ENCODE results near the gene RERE.
A peak's percentile ranks its signal among the peaks of the same experiment; 100 is the strongest.

Gene RERE

DNA sequence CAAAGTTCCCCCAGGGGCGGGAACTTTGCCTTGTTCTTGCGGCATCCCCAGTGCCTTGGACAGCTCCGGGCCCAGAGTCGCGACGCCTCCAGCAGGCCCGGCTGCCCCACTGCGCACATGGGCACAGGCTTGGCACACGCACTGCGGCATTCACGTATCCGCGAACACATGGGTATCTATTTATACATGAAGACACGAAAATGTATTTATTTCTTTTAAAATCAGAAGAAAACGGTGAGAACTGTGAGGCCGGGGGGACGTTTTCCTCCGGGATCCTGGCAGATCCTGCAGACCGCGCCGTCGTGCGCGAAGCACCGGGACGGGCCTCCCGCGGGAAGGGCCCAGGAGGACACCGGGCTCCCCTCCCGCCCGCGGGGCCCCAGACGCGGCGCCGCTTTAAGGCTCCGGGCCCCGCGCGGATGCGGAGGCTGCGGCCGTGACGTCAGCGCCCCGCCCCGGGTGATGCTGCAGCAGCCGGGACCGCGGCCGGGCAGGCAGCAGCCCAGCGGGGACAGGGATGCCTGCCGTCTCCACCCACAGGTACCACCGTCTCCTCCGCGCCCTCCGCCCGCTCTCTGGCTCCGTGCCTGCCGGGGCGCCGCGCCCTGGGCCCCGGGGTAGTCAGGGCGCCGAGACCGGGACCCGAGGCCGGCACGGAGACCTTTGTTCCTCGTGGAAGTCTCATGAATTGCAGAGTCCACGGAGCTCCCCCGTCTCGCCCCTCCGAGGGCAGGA is 499.6 kb downstream of the RERE start, which contains the start of gene SLC45A1 (continued):
- TF ChIP-seq EGR2 (tag by site-specific recombination; IDR thresholded peaks at IDR 0.05; ENCODE audit: low read depth), result peak; percentile 44; the same call in 1 of the 2 replicates
- TF ChIP-seq ZNF174 (tag by site-specific recombination; IDR thresholded peaks at IDR 0.05), result no peak
- no peak for TF ChIP-seq ZNF423 (tag by site-specific recombination; IDR thresholded peaks at IDR 0.05)
- TF ChIP-seq ZNF830 (tag by site-specific recombination; IDR thresholded peaks at IDR 0.05; ENCODE audit: low read depth), result no peak
- TF ChIP-seq, protein P1, sequence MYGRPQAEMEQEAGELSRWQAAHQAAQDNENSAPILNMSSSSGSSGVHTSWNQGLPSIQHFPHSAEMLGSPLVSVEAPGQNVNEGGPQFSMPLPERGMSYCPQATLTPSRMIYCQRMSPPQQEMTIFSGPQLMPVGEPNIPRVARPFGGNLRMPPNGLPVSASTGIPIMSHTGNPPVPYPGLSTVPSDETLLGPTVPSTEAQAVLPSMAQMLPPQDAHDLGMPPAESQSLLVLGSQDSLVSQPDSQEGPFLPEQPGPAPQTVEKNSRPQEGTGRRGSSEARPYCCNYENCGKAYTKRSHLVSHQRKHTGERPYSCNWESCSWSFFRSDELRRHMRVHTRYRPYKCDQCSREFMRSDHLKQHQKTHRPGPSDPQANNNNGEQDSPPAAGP (tag by site-specific recombination; IDR thresholded peaks at IDR 0.05), result no peak
- TF ChIP-seq ZNF37A (tag by site-specific recombination; IDR thresholded peaks at IDR 0.05), result no peak
- TF ChIP-seq, protein P2, sequence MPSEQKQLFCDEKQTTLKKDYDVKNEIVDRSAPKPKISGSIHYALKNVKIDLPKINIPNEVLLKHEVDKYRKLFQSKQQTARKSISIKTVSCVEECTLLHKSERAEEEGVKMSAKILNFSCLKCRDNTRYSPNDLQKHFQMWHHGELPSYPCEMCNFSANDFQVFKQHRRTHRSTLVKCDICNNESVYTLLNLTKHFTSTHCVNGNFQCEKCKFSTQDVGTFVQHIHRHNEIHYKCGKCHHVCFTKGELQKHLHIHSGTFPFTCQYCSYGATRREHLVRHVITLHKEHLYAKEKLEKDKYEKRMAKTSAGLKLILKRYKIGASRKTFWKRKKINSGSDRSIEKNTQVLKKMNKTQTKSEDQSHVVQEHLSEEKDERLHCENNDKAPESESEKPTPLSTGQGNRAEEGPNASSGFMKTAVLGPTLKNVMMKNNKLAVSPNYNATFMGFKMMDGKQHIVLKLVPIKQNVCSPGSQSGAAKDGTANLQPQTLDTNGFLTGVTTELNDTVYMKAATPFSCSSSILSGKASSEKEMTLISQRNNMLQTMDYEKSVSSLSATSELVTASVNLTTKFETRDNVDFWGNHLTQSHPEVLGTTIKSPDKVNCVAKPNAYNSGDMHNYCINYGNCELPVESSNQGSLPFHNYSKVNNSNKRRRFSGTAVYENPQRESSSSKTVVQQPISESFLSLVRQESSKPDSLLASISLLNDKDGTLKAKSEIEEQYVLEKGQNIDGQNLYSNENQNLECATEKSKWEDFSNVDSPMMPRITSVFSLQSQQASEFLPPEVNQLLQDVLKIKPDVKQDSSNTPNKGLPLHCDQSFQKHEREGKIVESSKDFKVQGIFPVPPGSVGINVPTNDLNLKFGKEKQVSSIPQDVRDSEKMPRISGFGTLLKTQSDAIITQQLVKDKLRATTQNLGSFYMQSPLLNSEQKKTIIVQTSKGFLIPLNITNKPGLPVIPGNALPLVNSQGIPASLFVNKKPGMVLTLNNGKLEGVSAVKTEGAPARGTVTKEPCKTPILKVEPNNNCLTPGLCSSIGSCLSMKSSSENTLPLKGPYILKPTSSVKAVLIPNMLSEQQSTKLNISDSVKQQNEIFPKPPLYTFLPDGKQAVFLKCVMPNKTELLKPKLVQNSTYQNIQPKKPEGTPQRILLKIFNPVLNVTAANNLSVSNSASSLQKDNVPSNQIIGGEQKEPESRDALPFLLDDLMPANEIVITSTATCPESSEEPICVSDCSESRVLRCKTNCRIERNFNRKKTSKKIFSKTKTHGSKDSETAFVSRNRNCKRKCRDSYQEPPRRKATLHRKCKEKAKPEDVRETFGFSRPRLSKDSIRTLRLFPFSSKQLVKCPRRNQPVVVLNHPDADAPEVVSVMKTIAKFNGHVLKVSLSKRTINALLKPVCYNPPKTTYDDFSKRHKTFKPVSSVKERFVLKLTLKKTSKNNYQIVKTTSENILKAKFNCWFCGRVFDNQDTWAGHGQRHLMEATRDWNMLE (tag by site-specific recombination; conservative IDR thresholded peaks at IDR 0.05; ENCODE audit: low read depth), result no peak
- no peak for TF ChIP-seq ZNF350 (tag by site-specific recombination; IDR thresholded peaks at IDR 0.05)
- TF ChIP-seq ZNF354C (tag by site-specific recombination; IDR thresholded peaks at IDR 0.05; ENCODE audit: borderline replicate concordance, low read depth), result no peak
- no peak for TF ChIP-seq ZNF214 (tag by site-specific recombination; IDR thresholded peaks at IDR 0.05; ENCODE audit: borderline replicate concordance)
- TF ChIP-seq OVOL3 (tag by site-specific recombination; IDR thresholded peaks at IDR 0.05), result no peak
- peak; percentile 91 for TF ChIP-seq ZSCAN30 (tag by site-specific recombination; IDR thresholded peaks at IDR 0.05)
- TF ChIP-seq, protein P3, sequence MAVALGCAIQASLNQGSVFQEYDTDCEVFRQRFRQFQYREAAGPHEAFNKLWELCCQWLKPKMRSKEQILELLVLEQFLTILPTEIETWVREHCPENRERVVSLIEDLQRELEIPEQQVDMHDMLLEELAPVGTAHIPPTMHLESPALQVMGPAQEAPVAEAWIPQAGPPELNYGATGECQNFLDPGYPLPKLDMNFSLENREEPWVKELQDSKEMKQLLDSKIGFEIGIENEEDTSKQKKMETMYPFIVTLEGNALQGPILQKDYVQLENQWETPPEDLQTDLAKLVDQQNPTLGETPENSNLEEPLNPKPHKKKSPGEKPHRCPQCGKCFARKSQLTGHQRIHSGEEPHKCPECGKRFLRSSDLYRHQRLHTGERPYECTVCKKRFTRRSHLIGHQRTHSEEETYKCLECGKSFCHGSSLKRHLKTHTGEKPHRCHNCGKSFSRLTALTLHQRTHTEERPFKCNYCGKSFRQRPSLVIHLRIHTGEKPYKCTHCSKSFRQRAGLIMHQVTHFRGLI (tag by site-specific recombination; IDR thresholded peaks at IDR 0.05), result no peak
- no peak for TF ChIP-seq HOXD13 (CRISPR knock-in tag; IDR thresholded peaks at IDR 0.05; ENCODE audit: borderline replicate concordance)
- TF ChIP-seq, protein P4, sequence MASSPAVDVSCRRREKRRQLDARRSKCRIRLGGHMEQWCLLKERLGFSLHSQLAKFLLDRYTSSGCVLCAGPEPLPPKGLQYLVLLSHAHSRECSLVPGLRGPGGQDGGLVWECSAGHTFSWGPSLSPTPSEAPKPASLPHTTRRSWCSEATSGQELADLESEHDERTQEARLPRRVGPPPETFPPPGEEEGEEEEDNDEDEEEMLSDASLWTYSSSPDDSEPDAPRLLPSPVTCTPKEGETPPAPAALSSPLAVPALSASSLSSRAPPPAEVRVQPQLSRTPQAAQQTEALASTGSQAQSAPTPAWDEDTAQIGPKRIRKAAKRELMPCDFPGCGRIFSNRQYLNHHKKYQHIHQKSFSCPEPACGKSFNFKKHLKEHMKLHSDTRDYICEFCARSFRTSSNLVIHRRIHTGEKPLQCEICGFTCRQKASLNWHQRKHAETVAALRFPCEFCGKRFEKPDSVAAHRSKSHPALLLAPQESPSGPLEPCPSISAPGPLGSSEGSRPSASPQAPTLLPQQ (tag by site-specific recombination; IDR thresholded peaks at IDR 0.05), result peak; percentile 100
- no peak for TF ChIP-seq SP7 (tag by site-specific recombination; IDR thresholded peaks at IDR 0.05)
- no peak for TF ChIP-seq ZNF621 (tag by site-specific recombination; IDR thresholded peaks at IDR 0.05)
- no peak for TF ChIP-seq ZNF571 (tag by site-specific recombination; IDR thresholded peaks at IDR 0.05)
- TF ChIP-seq ZNF311 (tag by site-specific recombination; IDR thresholded peaks at IDR 0.05; ENCODE audit: borderline replicate concordance), result no peak
- TF ChIP-seq, protein P5, sequence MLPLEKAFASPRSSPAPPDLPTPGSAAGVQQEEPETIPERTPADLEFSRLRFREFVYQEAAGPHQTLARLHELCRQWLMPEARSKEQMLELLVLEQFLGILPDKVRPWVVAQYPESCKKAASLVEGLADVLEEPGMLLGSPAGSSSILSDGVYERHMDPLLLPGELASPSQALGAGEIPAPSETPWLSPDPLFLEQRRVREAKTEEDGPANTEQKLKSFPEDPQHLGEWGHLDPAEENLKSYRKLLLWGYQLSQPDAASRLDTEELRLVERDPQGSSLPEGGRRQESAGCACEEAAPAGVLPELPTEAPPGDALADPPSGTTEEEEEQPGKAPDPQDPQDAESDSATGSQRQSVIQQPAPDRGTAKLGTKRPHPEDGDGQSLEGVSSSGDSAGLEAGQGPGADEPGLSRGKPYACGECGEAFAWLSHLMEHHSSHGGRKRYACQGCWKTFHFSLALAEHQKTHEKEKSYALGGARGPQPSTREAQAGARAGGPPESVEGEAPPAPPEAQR (tag by site-specific recombination; IDR thresholded peaks at IDR 0.05), result no peak
- TF ChIP-seq ZNF324 (tag by site-specific recombination; IDR thresholded peaks at IDR 0.05), result no peak
- no peak for TF ChIP-seq ZNF785 (tag by site-specific recombination; IDR thresholded peaks at IDR 0.05)
- no peak for TF ChIP-seq ZNF776 (tag by site-specific recombination; IDR thresholded peaks at IDR 0.05; ENCODE audit: borderline replicate concordance)
- TF ChIP-seq ZBTB8A (tag by site-specific recombination; IDR thresholded peaks at IDR 0.05), result peak; percentile 63; the same call in 1 of the 2 replicates
- no peak for TF ChIP-seq ZNF555 (tag by site-specific recombination; conservative IDR thresholded peaks at IDR 0.05)
- TF ChIP-seq ZNF529 (tag by site-specific recombination; IDR thresholded peaks at IDR 0.05; ENCODE audit: insufficient replicate concordance), result no peak
- no peak for TF ChIP-seq ZNF677 (tag by site-specific recombination; IDR thresholded peaks at IDR 0.05)
- no peak for TF ChIP-seq ZNF768 (tag by site-specific recombination; IDR thresholded peaks at IDR 0.05)
- no peak for TF ChIP-seq ZFP41 (tag by site-specific recombination; IDR thresholded peaks at IDR 0.05; ENCODE audit: borderline replicate concordance)
- TF ChIP-seq ZNF501 (tag by site-specific recombination; IDR thresholded peaks at IDR 0.05), result no peak

Data from HEK293 (cell line).